Cardiac septum (tissue), 1 donor: Measurements from ENCODE around the gene RAB15. TPM values are rescaled to one million over a fixed set of nuclear protein-coding genes. Genes with fewer than 3 reads are reported as not detected.

Experiments used
- DNase-seq: peaks from one replicate; pipeline ENCODE4 v3.0.0-alpha.2; 2020; ENCODE audit warnings: low spot score
- intact Hi-C: fragments of 100-400 bp; cut with DNase I; formaldehyde crosslinking; loops from one replicate; pipeline ENCODE4 v1.14.0; 2022
- total RNA-seq: library from RNA; stranded (reverse); fragmentation: NEBNext Ultra II Directional; extraction: Animal tissue kit (Norgen Biotek cat#: 25700); gene quantifications from one replicate; pipeline ENCODE4 v1.2.1, GENCODE V29; 2021
- donor health status: DM: no; HTN: no; CAD: no.

Gene RAB15
- total RNA-seq, 1 donor from 2014 or later: 60.8 TPM

DNA sequence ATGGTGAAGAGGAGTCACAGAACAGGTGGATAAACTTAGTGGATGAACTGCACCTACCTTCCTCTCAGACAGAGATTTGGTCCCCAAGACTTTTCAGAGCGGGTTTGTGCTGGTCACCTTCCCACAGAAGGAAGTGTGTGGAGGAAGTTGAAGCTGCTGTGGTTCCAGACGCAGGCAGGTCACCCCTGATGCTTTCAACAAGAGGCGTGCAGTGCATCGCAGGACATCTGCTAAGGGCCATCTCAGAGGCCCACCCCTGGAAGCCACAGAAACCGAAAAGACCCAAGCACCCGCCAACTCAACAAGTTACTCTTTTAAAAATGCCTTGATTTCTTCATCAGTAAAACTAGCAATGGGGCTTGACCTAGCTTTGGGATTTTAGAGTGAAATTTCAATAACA, 28.6 kb downstream of the RAB15 start:
- no peak for DNase-seq
- intact Hi-C loops: no loop called here

DNA sequence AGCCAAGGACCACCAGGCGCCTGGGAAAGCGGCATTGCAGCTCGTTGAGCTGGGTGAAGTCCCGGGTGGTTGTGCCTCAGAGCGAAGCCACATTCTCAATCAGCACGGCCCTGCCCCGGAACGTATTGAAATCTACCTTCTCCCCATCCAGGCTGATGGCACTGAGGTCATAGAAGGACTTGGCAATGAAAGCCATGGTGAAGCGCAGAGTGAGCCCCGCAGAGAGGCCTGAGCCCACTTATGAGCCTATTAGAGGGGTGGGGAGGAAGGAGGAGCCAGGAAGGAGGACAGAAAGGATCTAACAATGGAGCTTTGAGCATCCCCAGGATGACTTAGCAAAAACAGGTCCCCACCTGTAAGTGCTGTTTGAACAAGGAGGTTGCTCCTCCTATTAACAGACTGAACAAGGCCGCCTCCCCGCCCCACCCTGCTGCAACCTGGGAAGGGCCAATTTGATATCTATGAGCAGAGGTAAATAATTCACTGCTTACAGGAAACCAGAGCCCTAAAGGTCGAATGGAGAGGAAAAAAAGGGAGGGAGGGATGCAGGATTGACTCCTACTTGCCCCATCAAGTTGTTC, 29.5 kb downstream of the RAB15 start, which contains the start of gene GPX2:
GPX2 (minus strand) TSS at position 215 of the 581 bp plus-strand sequence; CDS start at position 196, 19 bp downstream.
- intact Hi-C loops: no loop called here
- DNase-seq: peak; percentile 68

DNA sequence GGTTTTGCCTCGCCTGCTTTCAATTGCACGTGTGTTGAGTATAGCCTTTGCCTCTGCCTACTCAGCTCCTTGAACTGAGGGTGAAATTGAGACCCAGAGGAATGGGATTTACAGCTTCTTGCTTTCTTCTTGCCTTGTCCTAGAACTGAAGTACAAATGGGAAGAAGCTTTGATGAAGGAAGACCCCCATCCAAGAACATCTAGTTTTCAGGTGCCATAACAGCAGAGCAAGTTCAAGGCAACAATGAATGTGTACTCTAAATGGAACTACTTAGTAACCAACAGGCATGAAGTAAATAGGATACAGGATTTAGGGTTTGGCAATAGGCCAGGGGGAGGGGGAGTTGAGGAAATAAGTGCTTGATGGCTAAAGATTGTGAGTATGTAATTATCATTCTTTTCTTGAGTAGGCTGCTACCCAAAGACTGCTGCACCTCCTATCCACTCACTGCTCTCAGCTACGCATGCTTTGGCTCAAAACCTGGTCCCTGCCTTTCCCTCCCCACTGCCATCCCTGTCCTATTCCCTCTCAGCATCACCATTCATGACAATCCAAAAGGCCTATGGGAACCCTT, 31.7 kb downstream of the RAB15 start:
- no peak for DNase-seq
- intact Hi-C loops: no loop called here

DNA sequence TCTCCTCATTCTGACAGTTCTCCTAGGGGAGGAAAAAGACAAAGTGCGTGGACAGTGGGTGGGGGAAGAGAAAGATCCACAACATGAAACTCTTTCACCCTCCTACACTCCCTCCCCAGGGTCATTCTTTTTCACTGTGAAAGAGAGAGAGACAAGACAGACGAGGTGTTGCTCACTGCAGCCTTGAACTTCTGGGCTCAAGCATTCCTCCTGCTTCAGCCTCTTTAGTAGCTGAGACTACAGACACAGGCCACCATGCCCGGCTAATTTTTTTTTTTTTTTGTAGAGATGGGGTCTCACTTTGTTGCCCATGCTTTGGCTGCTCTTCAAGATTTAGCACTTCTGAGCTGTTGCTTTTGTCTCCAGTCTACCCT, 32.3 kb downstream of the RAB15 start:
- DNase-seq: no peak
- intact Hi-C loops: no loop called here

DNA sequence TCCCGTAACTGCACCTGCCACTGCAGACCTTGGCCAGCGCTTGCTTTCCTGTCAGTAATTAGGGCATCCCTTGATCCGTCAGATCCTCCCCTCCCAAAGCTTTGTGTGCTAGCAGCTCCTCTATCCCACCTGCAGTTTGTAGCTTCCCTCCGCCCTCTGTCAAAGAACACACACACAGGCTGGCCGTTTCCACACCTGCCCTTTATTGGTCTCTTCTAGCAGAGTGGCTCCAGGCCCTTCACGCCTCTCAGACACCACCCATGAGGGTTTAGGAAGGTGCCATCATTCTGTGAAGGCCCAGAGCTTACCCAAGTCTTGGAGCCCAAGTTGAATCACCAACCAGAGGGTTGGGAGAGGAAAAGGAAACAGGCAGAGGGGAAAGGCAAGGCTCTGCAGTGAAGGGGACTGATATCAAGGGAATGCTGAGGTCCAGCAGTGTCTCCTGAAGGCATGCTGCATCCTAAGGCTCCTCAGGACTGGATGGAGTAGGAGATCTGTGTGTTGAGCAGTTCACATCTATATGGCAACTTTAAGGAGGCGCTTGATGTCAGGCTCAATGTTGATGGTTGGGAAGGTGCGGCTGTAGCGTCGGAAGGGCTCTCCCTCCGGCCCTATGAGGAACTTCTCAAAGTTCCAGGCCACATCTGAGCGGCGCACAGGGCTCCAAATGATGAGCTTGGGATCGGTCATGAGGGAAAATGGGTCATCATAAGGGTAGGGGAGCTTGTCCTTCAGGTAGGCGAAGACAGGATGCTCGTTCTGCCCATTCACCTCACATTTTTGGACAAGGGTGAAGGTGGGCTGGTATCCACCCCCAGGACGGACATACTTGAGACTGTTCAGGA, 32.9 kb downstream of the RAB15 start:
- intact Hi-C loops: no loop called here
- peak; percentile 19 for DNase-seq

DNA sequence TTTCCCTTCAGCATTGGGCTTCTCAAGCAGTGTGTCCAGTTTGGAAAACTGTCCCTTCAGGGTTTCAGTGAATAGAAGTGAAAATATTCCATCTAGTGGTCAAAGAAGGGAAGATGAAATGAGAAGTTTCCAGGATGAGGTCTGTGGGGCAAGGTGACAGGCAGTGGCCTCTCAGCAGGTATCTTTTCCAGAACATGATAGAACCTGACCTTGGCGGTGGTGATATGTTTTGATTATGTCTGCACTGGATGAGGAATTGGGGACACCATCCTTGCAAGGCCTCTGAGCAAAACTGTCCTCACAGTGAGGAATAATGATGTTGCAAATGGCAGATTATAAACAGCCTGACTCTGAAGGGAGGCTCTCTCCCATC, 34.3 kb downstream of the RAB15 start:
- intact Hi-C loops: no loop called here
- DNase-seq: no peak

DNA sequence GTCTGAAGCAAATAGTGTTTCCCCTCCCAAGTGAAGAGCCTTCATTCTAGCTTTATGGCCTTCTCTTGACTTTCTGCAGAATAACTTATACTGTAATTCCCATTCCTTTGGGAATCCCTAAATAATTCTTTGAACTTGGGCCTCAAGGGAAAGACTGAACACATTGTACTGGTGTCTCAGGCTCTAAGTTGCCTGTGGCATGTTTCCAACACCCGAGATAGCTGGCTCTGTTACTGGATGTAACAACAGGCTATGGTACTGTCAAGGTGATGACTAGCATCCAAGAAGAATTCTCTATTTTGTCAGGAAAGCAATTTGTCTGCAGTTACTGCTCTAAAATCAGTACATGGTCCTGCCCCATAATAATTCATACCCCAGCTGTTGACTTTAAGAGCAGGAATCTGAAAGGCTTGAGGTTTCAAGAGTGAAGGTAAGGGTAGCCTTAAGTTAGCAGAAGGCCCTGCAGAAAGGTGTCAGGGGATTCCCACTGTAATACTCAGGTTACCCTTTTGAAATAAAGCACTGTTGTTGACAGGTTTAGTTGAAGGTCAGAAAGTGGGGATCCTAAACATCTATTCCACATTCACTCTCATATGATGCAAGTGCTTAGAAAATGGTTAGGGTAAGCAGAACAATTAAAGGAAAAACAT, 34.8 kb downstream of the RAB15 start:
- DNase-seq: no peak
- intact Hi-C loops: no loop called here

DNA sequence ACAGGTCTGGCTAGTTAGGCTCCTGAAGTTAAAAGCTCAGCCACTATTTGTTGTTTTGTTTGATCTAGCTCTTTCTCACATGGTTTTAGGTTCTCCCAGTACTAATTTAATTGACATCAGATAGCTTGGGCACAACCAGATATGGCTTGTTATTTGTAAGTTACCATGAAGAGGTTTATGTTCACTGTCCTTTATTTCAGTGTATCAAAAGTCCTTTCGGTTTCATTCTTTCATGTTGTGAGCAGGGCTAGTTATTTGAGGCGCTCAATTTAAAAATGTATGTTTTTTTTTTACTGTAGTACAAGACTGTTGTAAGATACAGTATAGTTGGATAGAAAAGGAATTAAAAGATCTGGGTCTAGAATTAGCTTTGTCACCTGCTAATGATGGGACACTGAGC, 36.6 kb downstream of the RAB15 start:
- DNase-seq: no peak
- intact Hi-C loops: no loop called here

DNA sequence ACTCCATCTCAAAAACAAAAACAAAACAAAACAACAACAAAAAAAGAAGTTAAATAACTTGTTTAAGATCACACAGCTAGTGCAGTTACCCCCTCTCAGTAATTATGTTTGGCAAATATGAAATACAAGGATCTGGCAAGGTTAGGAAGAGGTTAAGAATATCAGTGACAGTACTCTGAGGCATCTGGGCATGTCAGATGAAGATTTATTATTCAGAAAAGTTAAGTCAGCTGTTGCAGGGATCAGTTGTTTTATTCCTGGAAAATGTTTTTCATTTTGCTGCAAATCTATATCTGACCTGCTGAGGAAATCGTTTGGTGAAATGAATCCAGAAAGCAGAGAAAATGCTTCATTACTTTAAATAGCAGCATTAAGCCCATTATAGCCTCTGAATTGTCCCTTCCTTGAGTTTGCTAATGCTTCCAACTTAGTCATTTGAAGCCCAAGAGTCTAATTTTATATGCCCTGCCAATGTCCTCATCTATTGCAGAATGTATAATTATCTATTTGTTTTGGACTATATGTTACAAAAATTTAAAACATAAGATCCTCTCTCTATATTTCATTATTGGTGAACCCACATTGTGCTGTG, 37.7 kb downstream of the RAB15 start:
- DNase-seq: no peak
- intact Hi-C loops: no loop called here

DNA sequence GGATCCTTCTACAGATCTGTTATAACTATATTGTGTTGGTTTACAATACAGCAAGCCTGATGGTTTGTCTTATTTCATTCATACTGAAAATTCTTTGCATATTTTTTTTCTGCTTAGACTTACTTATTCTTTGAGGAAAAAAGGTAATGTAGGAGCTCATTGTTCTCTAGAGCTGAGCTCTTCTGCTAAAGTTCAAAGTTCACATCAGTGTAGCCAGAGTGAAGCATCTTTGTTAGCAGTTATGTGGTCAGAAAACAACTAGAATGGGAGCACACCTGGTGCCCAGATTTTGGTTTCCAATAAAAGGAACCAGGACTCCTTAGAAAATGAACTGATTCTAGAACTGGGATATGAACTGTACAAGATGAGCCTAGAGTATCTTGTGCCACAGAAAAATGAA, 39.9 kb downstream of the RAB15 start:
- DNase-seq: no peak
- intact Hi-C loops: no loop called here

DNA sequence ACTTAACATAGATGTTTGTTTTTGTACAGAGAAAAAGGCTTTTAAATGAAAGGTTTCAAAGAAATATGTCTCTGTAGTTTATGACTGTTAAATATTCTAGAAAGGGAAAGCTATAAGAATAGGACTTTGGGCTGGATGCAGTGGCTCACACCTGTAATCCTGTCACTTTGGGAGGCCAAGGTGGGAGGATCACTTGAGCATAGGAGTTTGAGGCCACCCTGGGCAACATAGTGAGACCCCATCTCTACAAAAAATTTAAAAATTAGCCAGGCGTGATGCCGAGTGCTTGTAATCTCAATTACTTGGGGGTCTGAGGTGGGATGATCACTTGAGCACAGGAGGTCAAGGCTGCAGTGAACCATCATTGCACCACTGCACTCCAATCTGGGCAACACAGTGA, 41.0 kb downstream of the RAB15 start:
- no peak for DNase-seq
- intact Hi-C loops: no loop called here

DNA sequence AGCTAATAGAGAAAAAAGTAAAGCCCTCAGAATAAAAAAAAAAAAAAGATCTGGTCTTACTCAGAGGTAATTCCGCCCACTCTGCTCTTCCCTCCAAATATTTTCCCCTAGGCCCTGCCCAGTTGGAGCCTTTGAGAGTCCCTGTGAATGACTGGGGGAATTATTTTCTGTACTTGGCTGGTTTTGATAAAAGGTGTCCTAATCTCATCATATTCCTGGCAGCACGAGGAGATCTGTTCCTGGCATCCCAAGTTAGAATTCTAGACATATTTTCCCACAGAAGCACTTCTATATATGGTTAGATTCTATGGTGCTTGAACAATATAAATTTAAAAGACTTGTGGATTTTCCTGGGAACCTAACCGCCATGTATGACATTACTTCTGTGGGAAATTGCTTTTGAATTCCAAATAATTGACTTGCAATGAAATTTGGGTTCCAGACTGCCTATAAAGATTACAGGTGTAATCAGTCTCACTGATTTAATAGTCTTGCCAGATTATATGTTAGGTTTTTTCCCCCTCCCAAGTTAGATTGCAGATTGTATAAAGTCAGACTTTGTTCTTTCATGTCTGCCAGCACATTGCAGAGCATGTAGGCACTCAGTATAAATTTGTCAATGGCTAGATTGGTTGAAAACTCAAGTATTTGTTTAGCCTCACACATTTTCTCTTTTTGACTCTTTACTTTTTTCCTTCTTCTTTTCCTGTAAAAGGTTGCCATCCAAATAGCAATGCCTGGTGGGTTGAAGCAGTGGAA, 41.9 kb downstream of the RAB15 start:
- intact Hi-C loops: no loop called here
- DNase-seq: no peak

DNA sequence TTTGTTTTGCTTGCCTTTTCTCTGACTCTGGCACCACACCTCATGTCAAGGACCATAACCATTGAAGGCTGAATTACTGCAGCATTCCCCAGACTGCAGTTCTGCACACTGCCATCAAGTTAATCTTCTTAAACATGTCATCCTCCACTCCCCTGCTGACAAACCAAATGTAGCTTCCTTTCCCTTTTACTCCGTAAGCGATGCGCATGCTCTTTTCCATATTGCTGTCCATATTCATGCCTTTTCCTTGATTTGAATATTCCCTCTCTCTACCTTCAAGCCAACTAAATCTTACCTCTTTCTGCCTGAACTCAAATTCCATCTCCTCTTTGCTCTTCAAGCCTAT, 43.1 kb downstream of the RAB15 start:
- DNase-seq: no peak
- intact Hi-C loops: no loop called here

DNA sequence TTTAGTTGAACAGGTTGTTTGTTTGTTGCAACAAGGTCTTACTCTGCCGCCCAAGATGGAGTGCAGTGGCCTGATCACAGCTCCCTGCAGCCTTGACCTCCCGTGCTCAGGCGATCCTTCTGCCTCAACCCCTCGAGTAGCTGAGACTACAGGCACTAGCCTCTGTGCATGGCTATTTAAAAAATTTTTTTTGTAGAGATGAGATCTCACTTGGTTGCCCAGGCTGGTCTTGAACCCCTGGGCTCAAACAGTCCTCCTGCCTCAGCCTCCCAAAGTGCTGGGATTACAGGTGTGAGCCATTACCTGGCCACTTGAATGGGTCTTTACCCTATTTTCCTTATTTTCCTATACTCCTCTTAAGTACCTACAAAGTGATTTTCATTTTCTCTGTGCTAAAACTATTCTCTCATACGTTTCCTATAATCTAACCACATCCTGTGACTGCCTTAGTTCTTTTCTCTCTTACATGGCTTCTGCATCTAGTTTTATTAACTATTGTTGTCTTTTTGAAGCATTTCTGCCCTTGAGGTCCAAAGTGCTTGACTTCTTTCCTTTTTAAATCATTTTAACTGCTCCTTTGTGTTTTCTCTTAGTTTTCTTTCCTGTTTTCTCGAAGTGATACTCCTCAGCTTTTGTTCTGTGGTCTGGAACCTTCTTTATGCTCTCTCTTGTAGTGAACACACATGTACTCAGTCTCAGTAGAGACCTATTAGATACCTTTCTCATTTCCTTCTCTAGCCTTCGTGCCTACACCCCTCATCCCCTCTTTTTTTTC, 43.7 kb downstream of the RAB15 start:
- intact Hi-C loops: no loop called here
- DNase-seq: no peak

DNA sequence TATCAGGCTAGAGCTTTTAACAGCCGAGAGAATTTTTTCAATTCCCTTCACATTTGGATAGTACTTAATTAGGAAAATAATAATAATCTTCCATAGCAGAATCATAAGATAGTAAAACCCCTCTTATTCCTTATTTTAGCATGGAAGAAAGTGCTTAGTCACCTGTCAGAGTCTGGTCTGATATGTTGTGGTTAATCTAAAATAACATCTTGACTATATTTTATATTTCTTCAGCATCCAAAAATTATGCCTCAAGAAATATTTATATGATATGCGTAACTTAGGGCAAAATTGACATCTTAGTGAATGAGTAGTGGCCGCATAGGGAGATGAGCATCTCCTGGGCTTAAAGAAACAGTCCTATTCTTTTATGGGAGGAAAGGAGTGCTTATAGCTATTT, 45.1 kb downstream of the RAB15 start:
- intact Hi-C loops: no loop called here

DNA sequence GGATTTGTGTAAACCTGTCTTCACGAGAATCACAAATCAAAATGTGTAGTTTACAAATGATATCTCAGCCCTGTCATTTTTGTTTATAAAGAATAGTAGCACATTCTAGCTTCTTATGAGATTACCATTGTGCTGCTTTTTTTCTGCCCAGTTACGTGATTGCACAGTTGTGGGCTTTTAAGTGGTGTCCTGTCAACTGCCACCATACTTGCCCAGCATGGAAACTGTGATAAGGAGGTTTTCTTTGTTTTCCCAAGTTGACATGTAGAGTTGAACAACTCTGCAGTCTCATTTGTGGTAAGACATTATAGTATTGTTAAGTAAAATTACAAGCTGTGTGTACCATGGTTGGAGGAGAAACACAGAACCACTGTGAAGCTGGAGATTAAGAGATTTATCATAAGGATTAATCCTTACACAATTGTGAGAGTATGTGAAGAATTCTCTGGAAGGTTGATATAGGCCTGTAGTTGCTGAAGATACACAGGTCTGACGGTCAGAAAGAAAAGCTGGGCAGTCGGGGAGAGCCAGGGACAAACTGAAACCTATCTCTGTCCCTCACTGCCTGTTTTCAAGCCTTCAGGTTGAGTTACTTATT, 45.6 kb downstream of the RAB15 start:
- no peak for DNase-seq
- intact Hi-C loops: no loop called here

More for the DNA sequence above, 45.1 kb downstream of the RAB15 start:
- DNase-seq: no peak

DNA sequence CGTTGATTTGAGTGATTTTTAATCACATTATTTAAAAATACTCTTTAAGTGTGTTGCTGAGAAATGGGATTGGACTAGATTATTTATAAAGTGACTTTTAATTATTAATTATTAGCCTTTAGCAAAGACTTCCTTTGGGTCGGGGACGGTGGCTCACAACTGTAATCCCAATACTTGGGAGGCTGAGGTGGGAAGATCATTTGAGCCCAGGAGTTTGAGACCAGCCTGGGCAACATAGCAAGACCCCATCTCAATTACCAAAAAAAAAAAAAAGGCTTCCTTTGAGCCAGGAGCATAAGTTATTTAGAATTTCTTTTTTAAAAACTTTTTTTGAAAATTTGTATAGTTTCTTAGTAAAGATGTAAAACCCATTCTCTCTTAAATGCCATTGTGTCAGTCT, 49.1 kb downstream of the RAB15 start:
- intact Hi-C loops: no loop called here
- DNase-seq: no peak

DNA sequence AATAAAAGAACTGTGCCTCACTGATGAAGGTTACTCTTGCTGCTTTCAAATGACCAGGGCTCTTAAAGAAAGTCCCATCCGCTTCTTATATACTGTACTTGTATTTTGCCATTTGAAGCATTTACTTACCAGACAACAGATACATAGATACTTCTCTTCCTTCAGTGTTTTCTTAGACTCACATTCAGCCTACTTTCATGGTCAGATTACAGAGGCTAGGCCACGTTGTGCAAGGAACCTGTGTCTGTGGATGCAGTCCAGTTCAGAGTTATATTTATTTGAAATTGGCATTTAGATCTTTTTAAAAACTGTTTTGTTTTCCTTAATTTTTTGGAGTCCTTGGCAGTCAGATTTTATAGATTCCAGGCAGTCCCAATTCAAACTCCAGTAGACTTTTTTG, 51.7 kb downstream of the RAB15 start:
- no peak for DNase-seq

DNA sequence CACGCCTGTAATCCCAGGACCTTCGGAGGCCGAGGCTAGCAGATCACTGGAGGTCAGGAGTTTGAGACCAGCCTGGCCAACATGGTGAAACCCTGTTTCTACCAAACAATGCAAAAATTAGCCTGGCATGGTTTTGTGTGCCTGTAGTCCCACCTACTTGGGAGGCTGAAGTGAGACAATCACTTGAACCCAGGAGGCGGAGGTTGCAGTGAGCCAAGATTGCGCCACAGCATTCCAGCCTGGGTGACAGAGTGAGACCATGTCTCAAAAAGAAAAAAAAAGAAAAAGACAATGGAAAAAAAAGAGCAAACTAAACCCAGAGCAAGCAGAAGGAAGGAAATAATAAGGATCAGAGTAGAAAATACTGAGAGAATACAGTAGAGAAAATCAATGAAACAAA, 52.5 kb downstream of the RAB15 start:
- no peak for DNase-seq
- intact Hi-C loops: no loop called here

More for the DNA sequence above, 51.7 kb downstream of the RAB15 start:
- intact Hi-C loops: no loop called here
